ENCODE data around the gene SLC6A6.

Gene SLC6A6

DNA sequence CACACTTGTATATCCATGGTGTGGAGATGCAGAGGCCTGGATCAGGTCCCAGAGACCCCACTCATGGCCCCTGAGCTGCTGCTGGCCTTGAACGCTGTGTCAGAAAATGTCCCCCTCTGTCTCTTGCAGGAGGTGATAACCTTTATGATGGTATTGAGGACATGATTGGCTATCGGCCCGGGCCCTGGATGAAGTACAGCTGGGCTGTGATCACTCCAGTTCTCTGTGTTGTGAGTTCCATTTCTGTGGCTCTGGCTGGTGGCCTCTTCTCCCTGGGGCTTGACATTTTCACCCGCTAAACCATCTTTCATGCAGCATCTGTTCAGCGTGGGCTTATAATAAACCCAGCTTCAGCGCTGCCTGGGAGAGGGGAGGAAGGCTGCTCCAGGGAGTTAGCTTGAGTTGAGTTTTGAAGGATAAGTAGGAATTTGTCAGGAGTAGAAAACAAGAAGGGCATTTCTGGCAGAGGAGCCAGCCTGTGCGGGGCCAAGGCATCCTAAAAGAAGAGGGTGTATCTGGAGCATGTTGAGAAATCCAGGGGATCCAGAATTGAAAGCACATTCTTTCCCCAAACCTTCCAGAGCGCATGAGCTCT is 76.6 kb downstream of the SLC6A6 start:
- Histone ChIP-seq H3K4me1 (ENCODE audit: control insufficient read depth in 1 of 2, insufficient read depth in 2 of 2, low read length in 2 of 2) (peaks cover 5 to 7% of the 10 kb centered on the region in 2 experiments), H3K27ac (ENCODE audit: low read depth, low read length) (no peak overlapping the region), H3K9ac (ENCODE audit: low read length) (no peak overlapping the region), H3K79me2 (ENCODE audit: control insufficient read depth, insufficient read depth, low read length, poor library complexity) (no peaks in the 10 kb centered on the region), H3K4me2 (ENCODE audit: low read length) (no peak overlapping the region), H3K23ac (ENCODE audit: low read length) (no peak overlapping the region), H3K4ac (ENCODE audit: low read depth, low read length) (no peak overlapping the region), H4K8ac (ENCODE audit: low read depth, low read length) (no peak overlapping the region), H4K91ac (ENCODE audit: low read depth, low read length) (no peak overlapping the region), H3K4me3 (ENCODE audit: low read depth, low read length) (no peak overlapping the region), H4K12ac (ENCODE audit: low read depth, low read length) (no peak overlapping the region), H2AFZ (ENCODE audit: insufficient read depth, low read length, poor library complexity) (no peak overlapping the region), H3K36me3 (ENCODE audit: control insufficient read depth in 1 of 2, insufficient read depth in 2 of 2, low read length in 2 of 2) (peaks cover 66 to 73% of the 10 kb centered on the region in 2 experiments), H3K14ac (ENCODE audit: low read length) (no peak overlapping the region), H3K18ac (ENCODE audit: low read length) (no peak overlapping the region), H2BK120ac (ENCODE audit: insufficient read depth, low read length, poor library complexity) (no peak overlapping the region), H2BK12ac (ENCODE audit: low read length) (no peak overlapping the region), H3K27me3 (ENCODE audit: insufficient read depth, low read length) (no peaks in the 10 kb centered on the region), H2AK5ac (ENCODE audit: low read length) (no peak overlapping the region), H3K79me1 (ENCODE audit: low read length) (no peaks in the 10 kb centered on the region), H2BK5ac (ENCODE audit: low read depth, low read length, poor library complexity) (no peak overlapping the region), H3K9me3 (ENCODE audit: insufficient read depth, low read depth, low read length) (peaks cover 9% of the 10 kb centered on the region)
- no CpG with 5 or more reads among the region's 8 CpGs for WGBS (ENCODE audit: extremely low coverage, insufficient coverage, insufficient read length)
- DNase-seq: no peak

DNA sequence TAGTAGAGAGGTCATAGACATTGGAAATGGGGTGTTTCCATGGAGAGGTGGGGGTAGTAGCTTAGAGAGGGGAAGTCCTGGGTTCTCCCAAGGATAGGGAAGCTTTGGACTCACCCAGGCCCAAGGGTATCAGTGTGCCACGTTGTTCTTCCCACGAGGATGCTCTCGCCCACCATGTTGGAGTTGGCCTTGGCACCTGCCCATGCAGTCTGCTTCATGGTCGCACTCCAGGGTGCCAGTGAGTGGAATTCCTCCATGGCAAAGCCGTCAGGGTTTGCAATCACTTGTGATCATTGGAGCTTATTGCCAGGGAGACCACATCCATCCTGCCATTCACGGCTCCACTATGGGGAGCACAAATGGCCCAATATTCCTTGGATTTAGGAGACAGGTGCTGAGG is 77.2 kb downstream of the SLC6A6 start:
- DNase-seq: no peak
- Histone ChIP-seq H2BK5ac (ENCODE audit: low read depth, low read length, poor library complexity) (no peak overlapping the region), H3K79me2 (ENCODE audit: control insufficient read depth, insufficient read depth, low read length, poor library complexity) (no peaks in the 10 kb centered on the region), H3K9me3 (ENCODE audit: insufficient read depth, low read depth, low read length) (peaks cover 9% of the 10 kb centered on the region), H3K4me1 (ENCODE audit: control insufficient read depth in 1 of 2, insufficient read depth in 2 of 2, low read length in 2 of 2) (peaks cover 5 to 6% of the 10 kb centered on the region in 2 experiments), H2BK12ac (ENCODE audit: low read length) (no peak overlapping the region), H4K12ac (ENCODE audit: low read depth, low read length) (no peak overlapping the region), H3K27me3 (ENCODE audit: insufficient read depth, low read length) (no peaks in the 10 kb centered on the region), H4K8ac (ENCODE audit: low read depth, low read length) (no peak overlapping the region), H3K36me3 (ENCODE audit: control insufficient read depth in 1 of 2, insufficient read depth in 2 of 2, low read length in 2 of 2) (peaks cover 67 to 73% of the 10 kb centered on the region in 2 experiments), H3K9ac (ENCODE audit: low read length) (no peak overlapping the region), H3K4ac (ENCODE audit: low read depth, low read length) (no peak overlapping the region), H3K23ac (ENCODE audit: low read length) (no peak overlapping the region), H3K4me2 (ENCODE audit: low read length) (no peak overlapping the region), H2AFZ (ENCODE audit: insufficient read depth, low read length, poor library complexity) (no peak overlapping the region), H3K18ac (ENCODE audit: low read length) (no peak overlapping the region), H2BK120ac (ENCODE audit: insufficient read depth, low read length, poor library complexity) (no peak overlapping the region), H2AK5ac (ENCODE audit: low read length) (no peak overlapping the region), H3K14ac (ENCODE audit: low read length) (no peak overlapping the region), H4K91ac (ENCODE audit: low read depth, low read length) (no peak overlapping the region), H3K4me3 (ENCODE audit: low read depth, low read length) (no peak overlapping the region), H3K79me1 (ENCODE audit: low read length) (no peaks in the 10 kb centered on the region), H3K27ac (ENCODE audit: low read depth, low read length) (no peak overlapping the region)
- no CpG with 5 or more reads among the region's 6 CpGs for WGBS (ENCODE audit: extremely low coverage, insufficient coverage, insufficient read length)

DNA sequence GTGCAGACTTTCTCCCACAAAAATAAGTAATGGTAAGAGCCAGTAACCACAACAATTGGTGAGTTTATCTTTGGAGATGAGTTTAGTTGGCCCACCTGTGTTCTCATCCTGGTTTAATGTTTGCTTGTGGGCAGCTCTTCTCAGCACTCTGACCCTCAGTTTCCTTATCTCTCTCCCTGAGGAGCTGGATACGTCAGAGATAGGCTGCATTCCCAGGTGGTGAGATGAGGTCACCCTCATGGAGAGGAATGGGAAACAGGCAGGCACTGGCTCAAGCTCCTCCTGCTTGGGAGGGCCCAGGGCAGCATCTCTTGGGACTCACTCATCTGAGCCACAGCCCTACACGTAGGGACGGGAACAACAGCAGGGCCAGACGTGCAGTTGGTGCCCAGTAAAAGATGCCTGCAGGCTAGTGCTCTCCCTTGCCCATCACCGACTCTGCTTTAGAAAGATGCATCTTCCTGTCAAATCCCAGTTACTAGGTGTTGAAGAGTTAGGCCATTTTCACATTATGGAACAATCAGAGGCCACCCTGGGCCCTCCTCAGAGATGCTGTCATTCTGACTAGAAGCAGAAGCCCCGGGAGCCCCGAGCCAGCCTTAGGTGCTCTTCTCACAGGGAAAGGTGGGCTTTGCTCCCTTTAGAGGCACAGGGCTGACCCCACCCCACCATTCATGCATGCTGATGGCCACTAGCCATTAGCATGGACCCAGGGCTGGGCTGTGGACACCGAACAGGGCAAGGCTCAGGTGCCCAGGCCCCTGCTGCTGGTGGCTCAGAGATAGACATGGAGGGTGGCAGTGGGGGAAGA is 78.0 kb downstream of the SLC6A6 start:
- Histone ChIP-seq H3K27me3 (ENCODE audit: insufficient read depth, low read length) (no peaks in the 10 kb centered on the region), H4K91ac (ENCODE audit: low read depth, low read length) (no peak overlapping the region), H2BK5ac (ENCODE audit: low read depth, low read length, poor library complexity) (no peak overlapping the region), H3K14ac (ENCODE audit: low read length) (no peak overlapping the region), H2AFZ (ENCODE audit: insufficient read depth, low read length, poor library complexity) (no peak overlapping the region), H3K27ac (ENCODE audit: low read depth, low read length) (no peak overlapping the region), H3K9ac (ENCODE audit: low read length) (no peak overlapping the region), H3K4me3 (ENCODE audit: low read depth, low read length) (no peak overlapping the region), H3K79me1 (ENCODE audit: low read length) (no peaks in the 10 kb centered on the region), H3K4ac (ENCODE audit: low read depth, low read length) (no peak overlapping the region), H3K18ac (ENCODE audit: low read length) (peak overlapping the region; percentile 18), H2BK120ac (ENCODE audit: insufficient read depth, low read length, poor library complexity) (no peak overlapping the region), H3K79me2 (ENCODE audit: control insufficient read depth, insufficient read depth, low read length, poor library complexity) (no peaks in the 10 kb centered on the region), H3K36me3 (ENCODE audit: control insufficient read depth in 1 of 2, insufficient read depth in 2 of 2, low read length in 2 of 2) (peaks cover 66 to 73% of the 10 kb centered on the region in 2 experiments), H2BK12ac (ENCODE audit: low read length) (no peak overlapping the region), H4K12ac (ENCODE audit: low read depth, low read length) (no peak overlapping the region), H3K4me2 (ENCODE audit: low read length) (no peak overlapping the region), H3K23ac (ENCODE audit: low read length) (no peak overlapping the region), H2AK5ac (ENCODE audit: low read length) (no peak overlapping the region), H3K4me1 (ENCODE audit: control insufficient read depth in 1 of 2, insufficient read depth in 2 of 2, low read length in 2 of 2) (peaks cover 4 to 5% of the 10 kb centered on the region in 2 experiments), H3K9me3 (ENCODE audit: insufficient read depth, low read depth, low read length) (peaks cover 9% of the 10 kb centered on the region), H4K8ac (ENCODE audit: low read depth, low read length) (no peak overlapping the region)
- DNase-seq: peak; percentile 96 to 97
- no CpG with 5 or more reads among the region's 8 CpGs for WGBS (ENCODE audit: extremely low coverage, insufficient coverage, insufficient read length)

DNA sequence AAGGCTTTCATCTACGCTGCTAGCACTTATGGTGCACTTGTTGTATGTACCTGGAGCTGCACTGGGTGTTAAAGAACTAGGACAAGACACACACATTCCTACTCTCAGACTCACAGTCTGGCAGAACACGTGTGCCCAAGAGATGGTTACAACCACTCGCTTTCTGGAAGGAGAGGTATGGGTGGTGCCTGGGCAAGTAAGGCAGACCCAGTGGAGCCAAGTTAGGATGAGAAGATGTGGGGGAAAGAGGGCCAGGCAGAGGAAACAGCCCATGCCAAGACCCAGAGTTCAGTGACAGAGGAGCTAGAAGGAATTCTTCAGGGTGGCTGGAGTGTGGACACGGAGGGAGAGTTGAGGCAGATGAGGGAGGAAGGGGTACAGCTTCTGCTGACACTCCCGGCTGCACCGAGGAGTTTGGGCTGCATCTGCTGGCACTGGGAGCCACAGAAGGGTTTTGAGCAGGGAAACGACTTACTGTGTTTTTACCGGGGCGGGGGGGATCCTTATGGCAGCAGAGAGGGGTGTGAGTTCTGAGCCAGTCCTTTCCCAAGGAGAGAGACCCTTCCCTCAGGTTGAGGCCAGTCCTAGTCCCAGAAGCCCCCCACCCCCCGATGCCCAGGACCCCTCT is 78.7 kb downstream of the SLC6A6 start:
- no peak overlapping the region for H3K4me3 ChIP-seq (ENCODE audit: low read depth, low read length)
- H3K79me1 ChIP-seq (ENCODE audit: low read length): no peaks in the 10 kb centered on the region
- no peaks in the 10 kb centered on the region for H3K79me2 ChIP-seq (ENCODE audit: control insufficient read depth, insufficient read depth, low read length, poor library complexity)
- peak overlapping the region; percentile 18 for H3K18ac ChIP-seq (ENCODE audit: low read length)
- H4K91ac ChIP-seq (ENCODE audit: low read depth, low read length): no peak overlapping the region
- no peaks in the 10 kb centered on the region for H3K27me3 ChIP-seq (ENCODE audit: insufficient read depth, low read length)
- peaks cover 4 to 5% of the 10 kb centered on the region in 2 experiments for H3K4me1 ChIP-seq (ENCODE audit: control insufficient read depth in 1 of 2, insufficient read depth in 2 of 2, low read length in 2 of 2)
- H3K4ac ChIP-seq (ENCODE audit: low read depth, low read length): no peak overlapping the region
- no peak overlapping the region for H4K12ac ChIP-seq (ENCODE audit: low read depth, low read length)
- no peak overlapping the region for H2AK5ac ChIP-seq (ENCODE audit: low read length)
- H2BK5ac ChIP-seq (ENCODE audit: low read depth, low read length, poor library complexity): no peak overlapping the region
- H2BK12ac ChIP-seq (ENCODE audit: low read length): no peak overlapping the region
- no peak overlapping the region for H4K8ac ChIP-seq (ENCODE audit: low read depth, low read length)
- H2BK120ac ChIP-seq (ENCODE audit: insufficient read depth, low read length, poor library complexity): no peak overlapping the region
- no peak overlapping the region for H3K27ac ChIP-seq (ENCODE audit: low read depth, low read length)
- no peak overlapping the region for H3K23ac ChIP-seq (ENCODE audit: low read length)
- no peak overlapping the region for H2AFZ ChIP-seq (ENCODE audit: insufficient read depth, low read length, poor library complexity)
- H3K9me3 ChIP-seq (ENCODE audit: insufficient read depth, low read depth, low read length): peaks cover 9% of the 10 kb centered on the region
- peak in 1 of 2 donors; percentile 41 for DNase-seq
- no peak overlapping the region for H3K4me2 ChIP-seq (ENCODE audit: low read length)
- WGBS (ENCODE audit: extremely low coverage, insufficient coverage, insufficient read length): no CpG with 5 or more reads among the region's 10 CpGs
- H3K36me3 ChIP-seq (ENCODE audit: control insufficient read depth in 1 of 2, insufficient read depth in 2 of 2, low read length in 2 of 2): peaks cover 71 to 78% of the 10 kb centered on the region in 2 experiments
- H3K14ac ChIP-seq (ENCODE audit: low read length): no peak overlapping the region
- H3K9ac ChIP-seq (ENCODE audit: low read length): no peak overlapping the region
